ENCODE results near the gene LRRC75A. TPM values are rescaled to one million over a fixed set of nuclear protein-coding genes. Genes with fewer than 3 reads are reported as not detected.

Gene LRRC75A
- total RNA-seq, 3 donors from 2014 or later: 37.1 to 85.7 (median 52.6) TPM

GRCh38 chr17:16486373-16487250 is 5.4 kb downstream of the LRRC75A start:
- peak; percentile 96 to 97 (median 96) for DNase-seq
- intact Hi-C loops (cut with DNase I, micrococcal nuclease): no loop called here
- no peak for TF ChIP-seq CTCF (IDR thresholded peaks at IDR 0.05)
- Histone ChIP-seq H3K4me3 (no peak overlapping the region), H3K36me3 (ENCODE audit: low read depth) (no peaks in the 10 kb centered on the region), H3K4me1 (ENCODE audit: low read depth) (peaks cover 58% of the 10 kb centered on the region), H3K9me3 (no peaks in the 10 kb centered on the region)
- ATAC-seq: peak; percentile 80

GRCh38 chr17:16484445-16485175 is 7.4 kb downstream of the LRRC75A start:
- DNase-seq (no peak), ATAC-seq (no peak)
- no peak for TF ChIP-seq CTCF (IDR thresholded peaks at IDR 0.05)
- Histone ChIP-seq H3K4me1 (ENCODE audit: low read depth) (peaks cover 48% of the 10 kb centered on the region), H3K4me3 (no peak overlapping the region), H3K36me3 (ENCODE audit: low read depth) (no peaks in the 10 kb centered on the region), H3K9me3 (no peaks in the 10 kb centered on the region)
- intact Hi-C loops (cut with DNase I, micrococcal nuclease): no loop called here

GRCh38 chr17:16483021-16483645 is 8.9 kb downstream of the LRRC75A start:
- ATAC-seq (no peak), DNase-seq (no peak)
- Histone ChIP-seq H3K36me3 (ENCODE audit: low read depth) (no peaks in the 10 kb centered on the region), H3K9me3 (no peaks in the 10 kb centered on the region), H3K4me1 (ENCODE audit: low read depth) (peaks cover 37% of the 10 kb centered on the region), H3K4me3 (no peak overlapping the region)
- intact Hi-C loops (cut with DNase I, micrococcal nuclease): no loop called here
- no peak for TF ChIP-seq CTCF (IDR thresholded peaks at IDR 0.05)

- no peak for DNase-seq
- H3K36me3 ChIP-seq (ENCODE audit: low read depth): no peaks in the 10 kb centered on the region
- peaks cover 32% of the 10 kb centered on the region for H3K4me1 ChIP-seq (ENCODE audit: low read depth)
- intact Hi-C loops (cut with DNase I, micrococcal nuclease): no loop called here
- no peak for ATAC-seq
- no peak for TF ChIP-seq CTCF (IDR thresholded peaks at IDR 0.05)
- H3K9me3 ChIP-seq: no peaks in the 10 kb centered on the region
- no peak overlapping the region for H3K4me3 ChIP-seq
Observed at GRCh38 chr17:16482253-16482652, 9.7 kb downstream of the LRRC75A start.

GRCh38 chr17:16480995-16481394 is 11.0 kb downstream of the LRRC75A start:
- Histone ChIP-seq H3K4me1 (ENCODE audit: low read depth) (peaks cover 20% of the 10 kb centered on the region), H3K36me3 (ENCODE audit: low read depth) (no peaks in the 10 kb centered on the region), H3K9me3 (no peaks in the 10 kb centered on the region), H3K4me3 (no peak overlapping the region)
- intact Hi-C loops (cut with DNase I, micrococcal nuclease): no loop called here
- no peak for TF ChIP-seq CTCF (IDR thresholded peaks at IDR 0.05)
- DNase-seq (no peak), ATAC-seq (no peak)

Data from mucosa of descending colon (tissue), 3 donors.